Measurements from ENCODE around the gene HPSE2.

- TF ChIP-seq, protein P1, sequence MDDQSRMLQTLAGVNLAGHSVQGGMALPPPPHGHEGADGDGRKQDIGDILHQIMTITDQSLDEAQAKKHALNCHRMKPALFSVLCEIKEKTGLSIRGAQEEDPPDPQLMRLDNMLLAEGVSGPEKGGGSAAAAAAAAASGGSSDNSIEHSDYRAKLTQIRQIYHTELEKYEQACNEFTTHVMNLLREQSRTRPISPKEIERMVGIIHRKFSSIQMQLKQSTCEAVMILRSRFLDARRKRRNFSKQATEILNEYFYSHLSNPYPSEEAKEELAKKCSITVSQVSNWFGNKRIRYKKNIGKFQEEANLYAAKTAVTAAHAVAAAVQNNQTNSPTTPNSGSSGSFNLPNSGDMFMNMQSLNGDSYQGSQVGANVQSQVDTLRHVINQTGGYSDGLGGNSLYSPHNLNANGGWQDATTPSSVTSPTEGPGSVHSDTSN (IDR thresholded peaks at IDR 0.05): no peak
- TF ChIP-seq, protein P2, sequence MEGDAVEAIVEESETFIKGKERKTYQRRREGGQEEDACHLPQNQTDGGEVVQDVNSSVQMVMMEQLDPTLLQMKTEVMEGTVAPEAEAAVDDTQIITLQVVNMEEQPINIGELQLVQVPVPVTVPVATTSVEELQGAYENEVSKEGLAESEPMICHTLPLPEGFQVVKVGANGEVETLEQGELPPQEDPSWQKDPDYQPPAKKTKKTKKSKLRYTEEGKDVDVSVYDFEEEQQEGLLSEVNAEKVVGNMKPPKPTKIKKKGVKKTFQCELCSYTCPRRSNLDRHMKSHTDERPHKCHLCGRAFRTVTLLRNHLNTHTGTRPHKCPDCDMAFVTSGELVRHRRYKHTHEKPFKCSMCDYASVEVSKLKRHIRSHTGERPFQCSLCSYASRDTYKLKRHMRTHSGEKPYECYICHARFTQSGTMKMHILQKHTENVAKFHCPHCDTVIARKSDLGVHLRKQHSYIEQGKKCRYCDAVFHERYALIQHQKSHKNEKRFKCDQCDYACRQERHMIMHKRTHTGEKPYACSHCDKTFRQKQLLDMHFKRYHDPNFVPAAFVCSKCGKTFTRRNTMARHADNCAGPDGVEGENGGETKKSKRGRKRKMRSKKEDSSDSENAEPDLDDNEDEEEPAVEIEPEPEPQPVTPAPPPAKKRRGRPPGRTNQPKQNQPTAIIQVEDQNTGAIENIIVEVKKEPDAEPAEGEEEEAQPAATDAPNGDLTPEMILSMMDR (IDR thresholded peaks at IDR 0.05): no peak
- TF ChIP-seq MYC (IDR thresholded peaks at IDR 0.05; ENCODE audit: borderline replicate concordance, low read length) (no peak), ZC3H11A (IDR thresholded peaks at IDR 0.05) (no peak), HOXB13 (CRISPR knock-in tag; IDR thresholded peaks at IDR 0.05; ENCODE audit: low read depth) (no peak), MAX (IDR thresholded peaks at IDR 0.05) (no peak), EP300 (IDR thresholded peaks at IDR 0.05) (no peak), CBX8 (IDR thresholded peaks at IDR 0.05) (no peak), MAFK (IDR thresholded peaks at IDR 0.05; ENCODE audit: partially characterized antibody) (no peak), ZFP36 (IDR thresholded peaks at IDR 0.05; ENCODE audit: borderline replicate concordance, partially characterized antibody) (no peak), BHLHE40 (IDR thresholded peaks at IDR 0.05; ENCODE audit: low read depth, low read length) (no peak)
These were observed 548.0 kb downstream of the HPSE2 start for GRCh38 chr10:98687685-98688084.

Measured in A549 (cell line).